ENCODE data around the gene XPNPEP3.

XPNPEP3 gene

GRCh38 chr22:40928657-40929056 lies 71.7 kb downstream of the XPNPEP3 start:
- H3K4me2 ChIP-seq (ENCODE audit: low read depth, low read length): no peak overlapping the region
- DNase-seq: no peak
- no peak overlapping the region for H3K9ac ChIP-seq (ENCODE audit: low read length)
- H3K36me3 ChIP-seq (replicated peaks; ENCODE audit: insufficient read depth, low read length): no peaks in the 10 kb centered on the region
- H3K27ac ChIP-seq (ENCODE audit: low read length): no peak overlapping the region
- no peaks in the 10 kb centered on the region for H4K20me1 ChIP-seq (ENCODE audit: insufficient read depth, low read length)
- no peaks in the 10 kb centered on the region for H3K79me2 ChIP-seq (ENCODE audit: low read length)
- no peak for TF ChIP-seq EZH2 (optimal IDR thresholded peaks at IDR 0.05; ENCODE audit: low read depth, low read length)
- TF ChIP-seq CTCF (IDR thresholded peaks at IDR 0.05; ENCODE audit: low read length): no peak
- no peak for TF ChIP-seq EZH2phosphoT487 (IDR thresholded peaks at IDR 0.05; ENCODE audit: low read length)
- no peak overlapping the region for H3K4me3 ChIP-seq (ENCODE audit: low read length)
- no peaks in the 10 kb centered on the region for H3K9me2 ChIP-seq (replicated peaks; ENCODE audit: insufficient read depth, low read length)
- H3K27me3 ChIP-seq (replicated peaks; ENCODE audit: insufficient read depth, low read length): no peaks in the 10 kb centered on the region
- no peaks in the 10 kb centered on the region for H3K4me1 ChIP-seq (ENCODE audit: low read length)
- H3F3A ChIP-seq (ENCODE audit: insufficient read depth, low read length): no peaks in the 10 kb centered on the region
- H3K9me3 ChIP-seq (replicated peaks; ENCODE audit: insufficient read depth, low read length): no peaks in the 10 kb centered on the region
- no peak overlapping the region for H2AFZ ChIP-seq (ENCODE audit: low read length)

GRCh38 chr22:40932396-40932795 lies 75.4 kb downstream of the XPNPEP3 start:
- Histone ChIP-seq H3K4me3 (ENCODE audit: low read length) (no peak overlapping the region), H3K9ac (ENCODE audit: low read length) (no peak overlapping the region), H3K9me3 (replicated peaks; ENCODE audit: insufficient read depth, low read length) (no peaks in the 10 kb centered on the region), H3K79me2 (ENCODE audit: low read length) (no peaks in the 10 kb centered on the region), H4K20me1 (ENCODE audit: insufficient read depth, low read length) (no peaks in the 10 kb centered on the region), H2AFZ (ENCODE audit: low read length) (no peak overlapping the region), H3F3A (ENCODE audit: insufficient read depth, low read length) (no peaks in the 10 kb centered on the region), H3K27ac (ENCODE audit: low read length) (no peak overlapping the region), H3K9me2 (replicated peaks; ENCODE audit: insufficient read depth, low read length) (no peaks in the 10 kb centered on the region), H3K4me2 (ENCODE audit: low read depth, low read length) (no peak overlapping the region), H3K36me3 (replicated peaks; ENCODE audit: insufficient read depth, low read length) (no peaks in the 10 kb centered on the region), H3K4me1 (ENCODE audit: low read length) (no peaks in the 10 kb centered on the region), H3K27me3 (replicated peaks; ENCODE audit: insufficient read depth, low read length) (no peaks in the 10 kb centered on the region)
- no peak for DNase-seq
- TF ChIP-seq EZH2 (optimal IDR thresholded peaks at IDR 0.05; ENCODE audit: low read depth, low read length): no peak
- no peak for TF ChIP-seq EZH2phosphoT487 (IDR thresholded peaks at IDR 0.05; ENCODE audit: low read length)
- TF ChIP-seq CTCF (IDR thresholded peaks at IDR 0.05; ENCODE audit: low read length): no peak

- no peak overlapping the region for H3K4me3 ChIP-seq (ENCODE audit: low read length)
- no peak overlapping the region for H3K4me2 ChIP-seq (ENCODE audit: low read depth, low read length)
- no peaks in the 10 kb centered on the region for H3K4me1 ChIP-seq (ENCODE audit: low read length)
- H3K79me2 ChIP-seq (ENCODE audit: low read length): no peaks in the 10 kb centered on the region
- no peak overlapping the region for H3K27ac ChIP-seq (ENCODE audit: low read length)
- no peak for DNase-seq
- H2AFZ ChIP-seq (ENCODE audit: low read length): no peak overlapping the region
- H3F3A ChIP-seq (ENCODE audit: insufficient read depth, low read length): no peaks in the 10 kb centered on the region
- no peaks in the 10 kb centered on the region for H3K9me3 ChIP-seq (replicated peaks; ENCODE audit: insufficient read depth, low read length)
- no peak overlapping the region for H3K9ac ChIP-seq (ENCODE audit: low read length)
- no peaks in the 10 kb centered on the region for H3K27me3 ChIP-seq (replicated peaks; ENCODE audit: insufficient read depth, low read length)
- H3K36me3 ChIP-seq (replicated peaks; ENCODE audit: insufficient read depth, low read length): no peaks in the 10 kb centered on the region
- TF ChIP-seq CTCF (IDR thresholded peaks at IDR 0.05; ENCODE audit: low read length) (no peak), EZH2 (optimal IDR thresholded peaks at IDR 0.05; ENCODE audit: low read depth, low read length) (no peak), EZH2phosphoT487 (IDR thresholded peaks at IDR 0.05; ENCODE audit: low read length) (no peak)
- H4K20me1 ChIP-seq (ENCODE audit: insufficient read depth, low read length): no peaks in the 10 kb centered on the region
- no peaks in the 10 kb centered on the region for H3K9me2 ChIP-seq (replicated peaks; ENCODE audit: insufficient read depth, low read length)
Measured at GRCh38 chr22:40939202-40939601, 82.3 kb downstream of the XPNPEP3 start.

All from MM.1S (cell line).